NCI-H2107 treated with DMSO at 0.1 percent for 48 hours (cell line): ENCODE results near the gene ESPL1.
A peak's percentile ranks its signal among the peaks of the same experiment; 100 is the strongest.

Experiments used
- DNase-seq: peaks from one replicate; lab custom pipeline; 2025; ENCODE audit not compliant: unreplicated experiment; lab: John Stamatoyannopoulos, UW

The ESPL1 gene

DNA sequence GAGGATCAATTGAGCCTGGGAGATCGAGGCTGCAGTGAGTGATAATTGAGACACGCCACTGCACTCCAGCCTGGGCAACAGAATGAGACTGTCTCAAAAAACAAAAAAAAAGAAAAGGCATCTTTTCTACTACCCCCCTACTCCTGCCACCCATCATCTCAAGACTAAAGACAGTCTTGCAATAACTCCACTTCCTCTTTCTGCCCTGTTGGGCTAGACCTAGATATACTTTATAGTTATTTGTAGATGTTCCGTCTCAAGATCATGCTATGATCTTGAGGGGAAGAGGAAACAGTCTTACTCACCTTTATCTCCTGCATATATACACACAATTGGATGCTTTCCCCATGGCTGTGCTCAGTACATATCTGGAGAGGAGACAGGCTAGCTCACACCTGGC lies 12.1 kb upstream of the ESPL1 start:
- DNase-seq, result no peak

DNA sequence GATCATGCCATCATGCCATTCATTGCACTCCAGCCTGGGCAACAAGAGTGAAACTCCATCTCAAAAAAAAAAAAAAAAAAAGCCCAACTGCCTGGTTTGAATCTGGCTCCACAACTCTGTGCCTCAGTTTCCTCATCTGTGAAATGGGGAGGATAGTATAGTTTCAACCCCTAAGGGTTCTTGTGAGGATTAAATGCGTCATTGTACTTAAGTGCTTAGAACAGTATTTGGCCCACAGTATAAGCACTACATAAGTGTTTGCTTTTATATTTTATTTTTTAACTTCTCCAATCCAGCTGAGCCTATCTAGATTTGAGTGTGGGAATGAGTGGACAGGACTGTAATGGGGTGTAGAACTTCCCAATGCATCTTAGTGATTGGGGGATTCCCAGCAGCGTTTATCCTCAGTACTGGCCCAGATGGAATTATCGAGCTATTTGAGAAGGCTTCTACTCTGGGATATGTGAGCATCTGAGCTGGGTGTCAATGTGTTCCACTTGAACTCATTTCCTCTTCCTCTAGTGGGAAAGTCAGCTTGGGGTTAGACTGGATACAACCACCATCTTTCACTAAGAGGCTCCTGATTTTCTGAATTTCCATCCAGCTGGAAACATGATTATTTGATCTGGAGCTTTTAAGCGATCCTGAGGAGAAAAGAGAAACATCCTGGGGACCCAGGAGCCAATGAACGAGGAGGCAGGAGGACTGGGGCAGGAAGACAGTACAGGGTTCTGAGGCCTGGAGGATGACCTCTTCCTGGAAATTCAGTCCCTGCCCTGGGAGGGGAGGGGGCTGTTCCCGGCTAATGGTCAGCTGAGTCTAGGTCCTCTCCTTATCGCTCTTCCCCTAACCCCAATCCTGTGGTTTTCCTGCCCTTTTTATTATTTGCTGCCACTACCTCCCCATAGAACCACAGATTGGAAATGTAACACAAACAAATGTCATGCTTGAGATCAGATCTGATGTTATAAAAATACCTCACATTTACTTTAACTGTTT lies 9.3 kb upstream of the ESPL1 start:
- no peak for DNase-seq

DNA sequence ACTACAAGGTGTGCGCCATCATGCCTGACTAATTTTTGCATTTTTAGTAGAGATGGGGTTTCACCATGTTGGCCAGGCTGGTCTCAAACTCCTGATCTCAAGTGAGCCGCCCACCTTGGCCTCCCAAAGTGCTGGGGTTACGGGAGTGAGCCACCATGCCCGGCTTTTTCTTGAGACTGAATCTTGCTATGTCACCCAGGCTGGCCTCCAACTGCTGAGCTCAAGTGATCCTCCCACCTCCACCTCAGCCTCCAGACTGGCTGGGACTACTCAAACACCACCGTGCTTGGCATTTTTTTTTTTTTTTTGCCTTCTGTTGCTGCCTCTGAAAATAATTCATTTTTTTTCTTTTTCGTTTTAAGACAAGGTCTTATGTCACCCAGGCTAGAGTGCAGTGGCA lies 8.2 kb upstream of the ESPL1 start:
- no peak for DNase-seq

GRCh38 chr12:53265783-53266182 lies 2.3 kb upstream of the ESPL1 start:
- DNase-seq, result no peak

- no peak for DNase-seq
Measured at GRCh38 chr12:53267306-53267998, 647 bp upstream of the ESPL1 start.

DNA sequence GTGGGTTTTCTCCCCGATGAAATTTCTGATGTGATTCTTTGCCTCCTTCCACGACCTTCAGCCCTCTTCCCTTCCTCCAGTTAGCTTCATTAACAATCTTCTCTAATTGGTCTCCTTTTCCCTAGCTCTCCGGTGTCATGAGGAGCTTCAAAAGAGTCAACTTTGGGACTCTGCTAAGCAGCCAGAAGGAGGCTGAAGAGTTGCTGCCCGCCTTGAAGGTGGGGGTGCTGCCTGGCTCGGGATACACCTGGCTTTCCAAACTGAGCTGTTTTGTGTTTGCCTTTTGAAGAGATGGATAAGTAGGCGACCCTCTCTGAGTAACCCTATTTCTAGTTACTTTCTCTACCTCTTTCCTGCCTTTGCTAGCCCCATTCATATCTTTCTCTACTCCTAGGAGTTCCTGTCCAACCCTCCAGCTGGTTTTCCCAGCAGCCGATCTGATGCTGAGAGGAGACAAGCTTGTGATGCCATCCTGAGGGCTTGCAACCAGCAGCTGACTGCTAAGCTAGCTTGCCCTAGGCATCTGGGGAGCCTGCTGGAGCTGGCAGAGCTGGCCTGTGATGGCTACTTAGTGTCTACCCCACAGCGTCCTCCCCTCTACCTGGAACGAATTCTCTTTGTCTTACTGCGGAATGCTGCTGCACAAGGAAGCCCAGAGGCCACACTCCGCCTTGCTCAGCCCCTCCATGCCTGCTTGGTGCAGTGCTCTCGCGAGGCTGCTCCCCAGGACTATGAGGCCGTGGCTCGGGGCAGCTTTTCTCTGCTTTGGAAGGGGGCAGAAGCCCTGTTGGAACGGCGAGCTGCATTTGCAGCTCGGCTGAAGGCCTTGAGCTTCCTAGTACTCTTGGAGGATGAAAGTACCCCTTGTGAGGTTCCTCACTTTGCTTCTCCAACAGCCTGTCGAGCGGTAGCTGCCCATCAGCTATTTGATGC lies 797 bp downstream of the ESPL1 start:
- DNase-seq, result no peak

DNA sequence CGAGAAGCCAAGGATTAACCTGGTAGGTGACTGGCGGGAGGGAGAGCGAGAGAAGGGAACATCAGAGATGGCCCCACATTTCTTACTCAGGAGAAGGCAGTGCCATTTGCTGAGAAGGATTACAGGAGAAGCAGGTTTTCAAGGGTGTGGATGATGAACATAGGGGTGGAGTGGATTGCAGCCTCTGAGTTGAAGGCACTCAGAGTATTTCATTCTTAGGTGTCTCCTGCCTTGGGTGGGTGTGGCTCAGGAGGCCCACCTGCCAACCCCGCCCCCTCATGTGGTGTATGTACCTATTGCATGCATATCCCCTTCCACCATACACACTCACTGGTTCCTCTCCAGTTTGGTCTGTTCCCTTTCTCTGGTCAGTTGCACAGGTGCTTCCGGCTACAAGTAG lies 6.3 kb downstream of the ESPL1 start:
- no peak for DNase-seq

- no peak for DNase-seq
Measured at GRCh38 chr12:53276511-53276910, 8.4 kb downstream of the ESPL1 start.

DNA sequence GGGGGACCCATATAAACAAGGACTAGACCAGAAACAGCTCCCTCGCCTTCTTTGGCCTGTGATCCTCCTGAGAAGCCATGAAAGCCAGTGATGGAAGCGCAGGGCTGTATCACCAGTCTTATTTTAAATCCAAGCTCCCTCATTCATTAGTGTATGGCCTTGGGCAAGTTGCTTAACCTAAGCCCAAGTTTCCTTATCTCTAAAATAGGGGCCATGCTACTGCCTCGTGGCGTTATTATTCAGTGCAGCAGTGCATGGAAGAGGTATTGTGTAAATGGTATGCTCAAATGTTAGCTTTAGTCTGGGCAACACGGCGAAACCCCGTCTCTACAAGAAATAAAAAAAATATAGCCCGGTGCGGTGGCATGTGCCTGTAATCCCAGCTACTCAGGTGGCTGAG lies 9.9 kb downstream of the ESPL1 start:
- DNase-seq, result no peak

DNA sequence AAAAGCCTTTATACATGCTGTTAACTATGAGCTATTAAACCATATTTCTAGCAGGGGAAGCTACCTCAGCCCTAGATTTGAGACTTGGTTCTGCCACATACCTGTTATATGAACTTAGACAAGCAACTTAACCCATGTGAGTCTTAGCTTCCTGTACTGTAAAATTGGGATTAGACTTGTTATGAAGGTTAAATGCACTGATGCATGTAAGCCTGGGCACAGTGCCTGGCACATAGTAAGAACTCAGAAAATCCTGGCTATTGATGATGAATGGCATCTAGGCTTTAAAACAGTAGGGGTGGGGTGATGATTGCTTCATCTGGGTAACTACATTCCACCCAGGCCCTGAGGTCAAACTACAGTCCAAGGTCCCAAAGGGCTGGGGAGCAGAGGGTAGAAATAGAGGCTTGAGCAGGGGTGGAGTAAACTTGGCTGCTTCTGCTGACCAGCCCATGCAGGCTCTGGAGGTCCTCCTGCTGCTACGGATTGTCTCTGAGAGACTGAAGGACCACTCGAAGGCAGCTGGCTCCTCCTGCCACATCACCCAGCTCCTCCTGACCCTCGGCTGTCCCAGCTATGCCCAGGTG lies 11.3 kb downstream of the ESPL1 start:
- DNase-seq, result no peak

DNA sequence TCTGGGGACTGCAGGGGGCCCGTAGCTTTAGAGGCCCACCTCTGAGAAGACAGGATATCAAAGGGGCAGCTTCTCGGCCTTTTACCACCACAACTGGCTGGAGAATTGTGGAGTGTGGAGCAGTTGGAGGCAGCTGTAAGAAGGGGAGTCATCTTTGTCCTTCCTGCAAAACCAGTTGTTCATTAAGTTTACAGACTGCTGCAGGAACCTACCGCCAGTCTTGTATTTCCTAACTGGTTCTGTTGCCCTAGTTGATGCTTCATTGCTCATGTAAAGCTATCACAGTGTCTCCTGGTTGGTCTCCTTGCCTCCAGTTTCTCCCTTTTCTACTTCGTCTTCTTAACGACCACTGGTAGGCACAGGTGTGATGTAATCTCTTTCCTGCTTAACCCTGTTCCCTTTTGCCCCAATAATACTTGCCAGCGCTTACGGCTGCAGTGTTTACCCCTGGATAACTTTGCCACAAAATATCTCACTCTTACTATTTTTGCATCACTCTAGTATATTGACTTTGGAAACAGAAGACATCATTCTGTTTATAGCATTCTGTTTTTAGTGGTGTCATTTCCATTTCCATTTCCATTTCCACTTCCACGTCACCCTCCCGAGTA lies 11.9 kb downstream of the ESPL1 start:
- DNase-seq, result no peak

- no peak for DNase-seq
Measured at GRCh38 chr12:53286448-53286847, 18.3 kb downstream of the ESPL1 start.

- DNase-seq, result peak; percentile 14
Measured at GRCh38 chr12:53287741-53288216, 19.7 kb downstream of the ESPL1 start.

DNA sequence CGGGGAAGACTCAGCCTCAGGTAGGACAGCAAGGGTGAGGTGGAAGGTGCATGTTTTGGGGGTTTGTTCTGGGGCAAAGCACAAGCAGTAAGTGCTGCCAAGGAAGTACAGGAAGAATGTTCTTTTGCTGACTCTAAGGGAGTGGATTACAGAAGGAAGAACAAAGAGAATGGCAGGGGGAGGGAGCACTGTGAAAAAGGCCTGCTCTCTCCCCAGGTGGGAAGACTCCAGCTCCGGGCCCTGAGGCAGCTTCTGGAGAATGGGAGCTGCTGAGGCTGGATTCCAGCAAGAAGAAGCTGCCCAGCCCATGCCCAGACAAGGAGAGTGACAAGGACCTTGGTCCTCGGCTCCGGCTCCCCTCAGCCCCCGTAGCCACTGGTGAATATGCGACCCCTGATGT lies 20.2 kb downstream of the ESPL1 start:
- no peak for DNase-seq

DNA sequence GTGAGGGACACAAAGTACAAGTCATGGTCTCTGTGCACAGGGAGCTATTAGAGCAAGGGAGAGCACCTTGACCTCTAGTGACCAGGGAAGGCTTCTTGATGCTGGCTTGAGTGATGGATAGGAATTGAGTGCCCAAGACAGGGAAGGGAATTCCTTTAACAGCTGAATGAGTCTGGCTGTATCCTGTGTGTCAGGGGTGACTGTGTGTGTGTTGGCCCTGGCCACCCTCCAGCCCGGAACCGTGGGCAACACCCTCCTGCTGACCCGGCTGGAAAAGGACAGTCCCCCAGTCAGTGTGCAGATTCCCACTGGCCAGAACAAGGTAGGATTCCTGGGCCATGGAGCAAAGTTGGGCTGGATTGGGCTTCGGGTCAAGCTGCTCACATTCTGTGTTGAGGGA lies 21.8 kb downstream of the ESPL1 start:
- no peak for DNase-seq

- no peak for DNase-seq
Measured at GRCh38 chr12:53290661-53291060, 22.6 kb downstream of the ESPL1 start.

DNA sequence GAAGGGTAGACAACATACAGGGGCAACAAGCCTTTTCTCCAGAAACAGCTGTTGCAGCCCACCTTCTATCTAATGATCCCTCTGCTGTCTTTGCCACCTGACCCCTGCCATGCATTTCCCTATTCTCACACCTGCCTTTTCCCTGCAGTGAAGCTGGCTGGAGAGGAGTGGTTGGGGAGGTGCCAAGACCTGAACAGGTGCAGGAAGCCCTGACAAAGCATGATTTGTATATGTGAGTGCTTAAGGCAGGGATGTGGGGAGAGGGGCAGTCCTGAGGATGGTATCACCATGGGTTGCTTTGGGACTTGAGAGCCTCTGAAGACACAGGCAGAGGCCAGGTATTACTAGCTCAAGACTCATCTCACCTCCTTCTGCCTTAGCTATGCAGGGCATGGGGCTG lies 24.3 kb downstream of the ESPL1 start:
- DNase-seq, result peak; percentile 95

DNA sequence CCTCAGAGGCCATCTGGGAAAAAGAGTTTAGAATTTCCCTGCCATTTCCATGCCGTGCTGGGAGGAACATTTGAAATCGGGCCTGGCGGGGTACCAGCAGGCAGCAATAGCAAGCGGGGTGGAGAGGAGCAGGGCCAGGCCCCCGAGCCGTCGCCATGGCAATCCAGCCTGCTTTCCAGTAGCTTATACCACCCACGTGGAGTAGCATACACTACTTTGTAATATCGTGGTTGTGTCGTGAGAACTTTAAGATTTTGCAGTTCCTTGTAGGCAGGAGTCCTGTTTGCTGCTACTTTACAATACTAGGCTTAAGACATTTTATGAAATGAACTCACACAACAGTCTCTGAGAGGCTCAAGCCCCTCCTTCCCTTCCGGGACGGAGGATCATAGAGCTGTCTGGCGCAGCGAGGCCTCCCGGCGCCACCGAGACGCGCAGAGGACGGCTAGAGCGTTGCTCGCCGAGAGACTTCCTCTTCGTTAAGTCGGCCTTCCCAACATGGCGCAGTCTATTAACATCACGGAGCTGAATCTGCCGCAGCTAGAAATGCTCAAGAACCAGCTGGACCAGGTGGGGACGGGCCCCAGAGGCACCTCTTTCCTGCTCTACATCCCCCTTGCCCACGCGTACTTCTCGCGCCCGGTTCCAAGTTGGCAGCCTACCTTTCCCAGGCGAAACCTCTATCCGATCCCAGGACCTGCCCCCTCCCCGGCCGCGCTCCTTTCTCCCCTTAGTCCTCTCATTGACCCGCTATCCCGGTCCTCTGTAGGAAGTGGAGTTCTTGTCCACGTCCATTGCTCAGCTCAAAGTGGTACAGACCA lies 27.2 kb downstream of the ESPL1 start, which contains the start of gene PFDN5:
Gene PFDN5 (plus strand): TSS at position 473 of the 821 bp plus-strand sequence. CDS start 26 bp downstream, at position 499.
- peak; percentile 76 for DNase-seq

DNA sequence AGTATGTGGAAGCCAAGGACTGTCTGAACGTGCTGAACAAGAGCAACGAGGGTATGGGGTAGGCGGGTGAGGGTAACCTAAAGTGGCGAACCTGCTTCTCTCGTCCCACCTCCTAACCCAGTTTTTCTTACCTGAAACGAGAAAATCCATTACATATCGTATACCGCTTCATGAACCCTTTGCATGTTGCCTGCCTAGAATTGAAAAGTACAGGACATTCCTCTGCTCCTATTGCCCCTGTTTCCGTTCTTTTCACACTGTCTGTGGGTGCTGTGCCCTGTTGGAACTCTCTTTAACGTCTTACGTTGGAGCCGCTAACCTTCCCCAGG lies 27.8 kb downstream of the ESPL1 start:
- no peak for DNase-seq
